HL-60 (cell line): ENCODE measurements around the gene KAT8.

Experiments
- GABPA ChIP-seq: IDR thresholded peaks from 2 replicates; pipeline ENCODE4 v1.6.1; 2012; ENCODE audit warnings: low read depth
- POLR2AphosphoS5 ChIP-seq: IDR thresholded peaks from 2 replicates; pipeline ENCODE4 v1.6.1; 2012; ENCODE audit warnings: low read depth
- TF ChIP-seq, protein P1 (sequence below): IDR thresholded peaks from one replicate; pipeline ENCODE4 v1.5.1; 2011; ENCODE audit warnings: low read length, control low read depth, inconsistent platforms; ENCODE audit not compliant: insufficient read depth

DNA sequence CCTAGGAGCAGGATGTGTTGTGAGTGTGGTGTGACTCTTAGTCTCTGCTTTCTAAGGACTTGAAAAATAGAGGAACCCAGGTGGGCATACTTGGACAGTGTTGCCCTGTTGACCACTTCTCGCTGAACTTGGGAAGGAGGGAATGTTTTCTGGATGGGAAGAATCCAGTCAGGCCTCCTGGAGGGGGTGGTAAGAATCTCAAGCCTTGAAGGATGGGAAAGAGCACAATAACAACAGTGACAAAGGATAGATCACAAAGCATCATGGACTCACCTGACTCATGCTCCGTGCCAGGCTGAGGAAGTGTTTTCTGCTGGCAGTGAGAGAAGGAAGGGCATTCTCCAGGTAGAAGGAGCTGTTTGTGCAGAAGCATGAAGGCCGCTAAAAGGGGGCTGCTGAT, 8.4 kb downstream of the KAT8 start:
- TF ChIP-seq, protein P1, sequence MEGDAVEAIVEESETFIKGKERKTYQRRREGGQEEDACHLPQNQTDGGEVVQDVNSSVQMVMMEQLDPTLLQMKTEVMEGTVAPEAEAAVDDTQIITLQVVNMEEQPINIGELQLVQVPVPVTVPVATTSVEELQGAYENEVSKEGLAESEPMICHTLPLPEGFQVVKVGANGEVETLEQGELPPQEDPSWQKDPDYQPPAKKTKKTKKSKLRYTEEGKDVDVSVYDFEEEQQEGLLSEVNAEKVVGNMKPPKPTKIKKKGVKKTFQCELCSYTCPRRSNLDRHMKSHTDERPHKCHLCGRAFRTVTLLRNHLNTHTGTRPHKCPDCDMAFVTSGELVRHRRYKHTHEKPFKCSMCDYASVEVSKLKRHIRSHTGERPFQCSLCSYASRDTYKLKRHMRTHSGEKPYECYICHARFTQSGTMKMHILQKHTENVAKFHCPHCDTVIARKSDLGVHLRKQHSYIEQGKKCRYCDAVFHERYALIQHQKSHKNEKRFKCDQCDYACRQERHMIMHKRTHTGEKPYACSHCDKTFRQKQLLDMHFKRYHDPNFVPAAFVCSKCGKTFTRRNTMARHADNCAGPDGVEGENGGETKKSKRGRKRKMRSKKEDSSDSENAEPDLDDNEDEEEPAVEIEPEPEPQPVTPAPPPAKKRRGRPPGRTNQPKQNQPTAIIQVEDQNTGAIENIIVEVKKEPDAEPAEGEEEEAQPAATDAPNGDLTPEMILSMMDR, result no peak
- TF ChIP-seq GABPA, result no peak
- no peak for TF ChIP-seq POLR2AphosphoS5
